HEK293 (cell line): ENCODE results near the gene GLTP.

Experiments used
- CTCF ChIA-PET: fragments of 350-600 bp; formaldehyde crosslinking; extraction: SDS; loops from one replicate; lab custom pipeline; 2021; ENCODE audit warnings: antibody characterized with exemption; lab: Yijun Ruan, JAX
- POLR2A ChIA-PET: fragments of 300-600 bp; formaldehyde crosslinking; extraction: SDS; loops from one replicate; lab custom pipeline; 2020; ENCODE audit warnings: antibody characterized with exemption, inconsistent platforms; lab: Yijun Ruan, JAX
- H3K27ac ChIP-seq: fragments of 200-500 bp; sonication (Bioruptor generic); 2 replicates; pipeline ENCODE4 v1.5.1; 2014; ENCODE audit warnings: low read depth, low read length, control low read depth, inconsistent platforms; ENCODE audit errors: extremely low read depth
- H3K36me3 ChIP-seq, 2 experiments: fragments of 200-500 bp in 1 of 2; sonication (Bioruptor generic) in 1 of 2; 1 replicate in 1 of 2; 2 replicates in 1 of 2; pipeline ENCODE4 v1.5.1; 2014 to 2017; ENCODE audit warnings: inconsistent platforms in 2 of 2, low read length in 2 of 2; ENCODE audit not compliant: control insufficient read depth in 2 of 2, insufficient read depth in 1 of 2
- H3K4me1 ChIP-seq: fragments of 200-500 bp; sonication (Bioruptor generic); 2 replicates; pipeline ENCODE4 v1.5.1; 2014; ENCODE audit warnings: mild to moderate bottlenecking, low read length, inconsistent platforms; ENCODE audit not compliant: control insufficient read depth, insufficient read depth
- H3K4me3 ChIP-seq: 2 replicates; pipeline ENCODE4 v1.5.1; 2011; ENCODE audit warnings: low read depth, mild to moderate bottlenecking, control low read depth, low read length, moderate library complexity
- H3K9me3 ChIP-seq: fragments of 200-500 bp; sonication (Bioruptor generic); 2 replicates; pipeline ENCODE4 v1.5.1; 2014; ENCODE audit warnings: low read depth, low read length, inconsistent platforms; ENCODE audit not compliant: control insufficient read depth, insufficient read depth
- GLIS2 ChIP-seq: fragments of 450-650 bp; formaldehyde crosslinking; IDR thresholded peaks from 2 replicates; pipeline ENCODE4 v1.5.1; 2016; ENCODE audit warnings: missing biosample characterization, missing genetic modification characterization
- KLF1 ChIP-seq: fragments of 450-650 bp; formaldehyde crosslinking; IDR thresholded peaks from 2 replicates; pipeline ENCODE4 v1.5.1; 2016; ENCODE audit warnings: missing biosample characterization, missing genetic modification characterization
- KLF8 ChIP-seq: fragments of 450-650 bp; formaldehyde crosslinking; IDR thresholded peaks from 2 replicates; pipeline ENCODE4 v1.5.1; 2016; ENCODE audit warnings: missing biosample characterization, missing genetic modification characterization
- RBAK ChIP-seq: fragments of 450-650 bp; formaldehyde crosslinking; IDR thresholded peaks from 2 replicates; pipeline ENCODE4 v1.5.1; 2016; ENCODE audit warnings: missing biosample characterization, missing genetic modification characterization
- SALL2 ChIP-seq: fragments of 450-650 bp; formaldehyde crosslinking; IDR thresholded peaks from 2 replicates; pipeline ENCODE4 v1.5.0; 2017; ENCODE audit warnings: missing biosample characterization, mild to moderate bottlenecking, missing genetic modification characterization, borderline replicate concordance
- SCRT2 ChIP-seq: fragments of 450-650 bp; formaldehyde crosslinking; IDR thresholded peaks from 2 replicates; pipeline ENCODE4 v1.5.1; 2016; ENCODE audit warnings: missing biosample characterization, missing genetic modification characterization
- SP2 ChIP-seq: fragments of 450-650 bp; formaldehyde crosslinking; IDR thresholded peaks from 2 replicates; pipeline ENCODE4 v1.5.1; 2016; ENCODE audit warnings: missing biosample characterization, missing genetic modification characterization
- TRIM28 ChIP-seq: IDR thresholded peaks from 2 replicates; pipeline ENCODE4 v1.6.1; 2011; ENCODE audit warnings: low read length, control low read depth, borderline replicate concordance
- ZBTB17 ChIP-seq: fragments of 450-650 bp; formaldehyde crosslinking; IDR thresholded peaks from 2 replicates; pipeline ENCODE4 v1.5.1; 2016; ENCODE audit warnings: missing biosample characterization, missing genetic modification characterization
- ZBTB20 ChIP-seq: fragments of 450-650 bp; formaldehyde crosslinking; IDR thresholded peaks from 2 replicates; pipeline ENCODE4 v1.5.1; 2016; ENCODE audit warnings: missing biosample characterization, missing genetic modification characterization
- ZBTB7A ChIP-seq: fragments of 450-650 bp; formaldehyde crosslinking; IDR thresholded peaks from 2 replicates; pipeline ENCODE4 v1.5.1; 2016; ENCODE audit warnings: low read depth, missing biosample characterization, missing genetic modification characterization
- ZNF175 ChIP-seq: fragments of 450-650 bp; formaldehyde crosslinking; IDR thresholded peaks from 2 replicates; pipeline ENCODE4 v1.5.1; 2016; ENCODE audit warnings: missing biosample characterization, missing genetic modification characterization
- ZNF19 ChIP-seq: fragments of 450-650 bp; formaldehyde crosslinking; IDR thresholded peaks from 2 replicates; pipeline ENCODE4; 2016; ENCODE audit warnings: missing biosample characterization, missing genetic modification characterization, low read depth
- ZNF202 ChIP-seq: fragments of 450-650 bp; formaldehyde crosslinking; IDR thresholded peaks from 2 replicates; pipeline ENCODE4 v1.5.1; 2016; ENCODE audit warnings: missing biosample characterization, missing genetic modification characterization, borderline replicate concordance
- ZNF214 ChIP-seq: fragments of 450-650 bp; formaldehyde crosslinking; IDR thresholded peaks from 2 replicates; pipeline ENCODE4 v1.5.1; 2017; ENCODE audit warnings: missing biosample characterization, mild to moderate bottlenecking, missing genetic modification characterization, borderline replicate concordance
- ZNF24 ChIP-seq: fragments of 450-650 bp; formaldehyde crosslinking; IDR thresholded peaks from 2 replicates; pipeline ENCODE4 v1.5.1; 2016; ENCODE audit warnings: missing biosample characterization, missing genetic modification characterization
- ZNF341 ChIP-seq: fragments of 450-650 bp; formaldehyde crosslinking; IDR thresholded peaks from 2 replicates; pipeline ENCODE4; 2016; ENCODE audit warnings: low read depth, missing biosample characterization, missing genetic modification characterization
- ZNF354C ChIP-seq: fragments of 450-650 bp; formaldehyde crosslinking; IDR thresholded peaks from 2 replicates; pipeline ENCODE4 v1.5.1; 2016; ENCODE audit warnings: missing biosample characterization, missing genetic modification characterization, low read depth, borderline replicate concordance
- ZNF473 ChIP-seq: fragments of 450-650 bp; formaldehyde crosslinking; IDR thresholded peaks from 2 replicates; pipeline ENCODE4 v1.5.1; 2017; ENCODE audit warnings: missing biosample characterization, missing genetic modification characterization
- ZNF623 ChIP-seq: fragments of 450-650 bp; formaldehyde crosslinking; IDR thresholded peaks from 2 replicates; pipeline ENCODE4 v1.5.1; 2016; ENCODE audit warnings: missing biosample characterization, missing genetic modification characterization
- ZNF626 ChIP-seq: fragments of 450-650 bp; sonication (Bioruptor Pico); formaldehyde crosslinking; IDR thresholded peaks from 2 replicates; pipeline ENCODE4 v1.5.1; 2018; ENCODE audit warnings: missing biosample characterization, missing genetic modification characterization, inconsistent platforms
- ZNF830 ChIP-seq: fragments of 450-650 bp; IDR thresholded peaks from 2 replicates; pipeline ENCODE4 v1.5.0; 2018; ENCODE audit warnings: missing biosample characterization, missing genetic modification characterization, low read depth, mild to moderate bottlenecking, moderate library complexity
- ZNF843 ChIP-seq: fragments of 450-650 bp; formaldehyde crosslinking; IDR thresholded peaks from 2 replicates; pipeline ENCODE4 v1.5.1; 2016; ENCODE audit warnings: missing biosample characterization, missing genetic modification characterization
- TF ChIP-seq, protein P1 (sequence below): fragments of 450-650 bp; formaldehyde crosslinking; IDR thresholded peaks from 2 replicates; pipeline ENCODE4 v1.5.1; 2017; ENCODE audit warnings: missing biosample characterization, missing genetic modification characterization
- TF ChIP-seq, protein P2 (sequence below): fragments of 450-650 bp; formaldehyde crosslinking; IDR thresholded peaks from 2 replicates; pipeline ENCODE4 v1.5.1; 2016; ENCODE audit warnings: missing biosample characterization, missing genetic modification characterization
- TF ChIP-seq, protein P3 (sequence below): fragments of 450-650 bp; formaldehyde crosslinking; IDR thresholded peaks from 2 replicates; pipeline ENCODE4 v1.5.1; 2016; ENCODE audit warnings: missing biosample characterization, missing genetic modification characterization

GLTP gene

DNA sequence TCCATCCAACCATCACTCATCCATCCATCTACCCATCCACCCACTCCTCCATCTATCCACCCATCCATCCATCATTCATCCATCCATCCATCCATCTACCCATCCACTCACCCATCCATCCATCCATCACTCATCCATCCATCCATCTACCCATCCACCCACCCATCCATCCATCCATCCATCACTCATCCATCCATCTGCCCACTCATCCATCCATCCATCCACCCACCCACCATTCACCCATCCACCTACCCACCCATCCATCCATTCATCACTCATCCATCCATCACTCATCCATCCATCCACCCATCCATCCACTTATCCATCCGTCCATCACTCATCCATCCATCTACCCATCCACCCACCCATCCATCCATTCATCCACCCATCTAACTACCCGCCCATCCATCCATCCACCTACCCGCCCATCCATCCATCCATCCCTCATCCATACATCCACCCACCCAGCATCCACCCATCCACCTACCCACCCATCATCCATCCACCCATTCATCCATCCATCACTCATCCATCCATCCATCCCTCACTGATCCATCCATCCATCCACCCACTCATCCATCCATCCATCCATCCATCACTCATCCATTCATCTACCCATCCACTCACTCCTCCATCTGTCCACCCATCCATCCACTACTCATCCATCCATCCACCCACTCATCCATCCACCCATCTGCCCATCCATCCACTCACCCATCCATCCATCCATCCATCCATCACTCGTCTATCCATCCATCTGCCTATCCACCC lies 71.3 kb downstream of the GLTP start (continued):
- TF ChIP-seq KLF8 (tag by site-specific recombination) (no peak), ZBTB17 (peak; percentile 100), SP2 (tag by site-specific recombination) (peak; percentile 15; the same call in 1 of the 2 replicates), ZNF341 (no peak), ZNF354C (tag by site-specific recombination) (no peak), KLF1 (tag by site-specific recombination) (0 out of 2 replicates have a peak, but pooled peaks have one; percentile 9)
- TF ChIP-seq, all 188 proteins: peak for 10

DNA sequence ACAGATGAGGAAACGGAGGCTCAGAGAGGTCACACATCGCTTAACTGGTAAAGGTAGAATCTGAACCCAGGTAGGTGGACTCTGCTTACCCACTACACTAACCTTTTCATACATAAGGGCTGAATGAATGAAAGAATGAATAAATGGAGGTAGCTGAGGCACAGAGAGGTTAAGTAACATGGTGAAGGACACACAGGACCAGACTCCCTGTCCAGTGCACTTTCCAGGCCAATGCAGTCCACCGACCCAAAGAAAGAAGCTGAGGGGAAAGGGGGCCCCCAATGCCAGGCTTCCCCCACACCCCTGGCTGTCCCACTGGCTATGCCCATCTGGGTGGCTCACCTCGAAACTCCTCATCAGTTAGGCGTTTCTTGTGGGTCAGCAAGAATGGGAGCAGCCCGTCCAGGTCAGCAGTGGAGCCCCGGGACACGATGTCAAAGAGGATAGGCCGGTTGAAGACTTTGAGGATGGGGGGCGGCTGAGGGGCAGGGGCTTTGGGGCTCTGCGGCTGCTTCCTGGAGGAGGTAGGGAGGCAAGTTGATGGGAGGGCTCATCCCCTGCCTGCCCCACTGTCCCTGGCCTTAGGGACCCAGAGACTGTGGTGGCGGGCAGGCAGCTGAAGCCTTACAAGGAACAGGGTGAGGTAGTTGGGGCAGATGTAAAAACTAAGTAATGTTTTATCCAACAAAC lies 72.2 kb downstream of the GLTP start:
- H3K27ac ChIP-seq: no peak overlapping the region
- POLR2A ChIA-PET: interaction anchor here (1.0 kb wide), 1 partner anchor 13 kb away, joined by 3 read pairs; no protein-coding TSS in a partner anchor
- TF ChIP-seq, protein P1, sequence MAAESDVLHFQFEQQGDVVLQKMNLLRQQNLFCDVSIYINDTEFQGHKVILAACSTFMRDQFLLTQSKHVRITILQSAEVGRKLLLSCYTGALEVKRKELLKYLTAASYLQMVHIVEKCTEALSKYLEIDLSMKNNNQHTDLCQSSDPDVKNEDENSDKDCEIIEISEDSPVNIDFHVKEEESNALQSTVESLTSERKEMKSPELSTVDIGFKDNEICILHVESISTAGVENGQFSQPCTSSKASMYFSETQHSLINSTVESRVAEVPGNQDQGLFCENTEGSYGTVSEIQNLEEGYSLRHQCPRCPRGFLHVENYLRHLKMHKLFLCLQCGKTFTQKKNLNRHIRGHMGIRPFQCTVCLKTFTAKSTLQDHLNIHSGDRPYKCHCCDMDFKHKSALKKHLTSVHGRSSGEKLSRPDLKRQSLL: no peak
- TF ChIP-seq ZNF175 (tag by site-specific recombination) (no peak), ZNF623 (tag by site-specific recombination) (no peak), ZNF19 (tag by site-specific recombination) (no peak), ZNF626 (tag by site-specific recombination) (no peak), ZBTB7A (no peak), TRIM28 (no peak), GLIS2 (no peak), ZNF24 (tag by site-specific recombination) (no peak), ZNF473 (tag by site-specific recombination) (no peak), ZNF830 (tag by site-specific recombination) (no peak)
- H3K4me1 ChIP-seq: no peaks in the 10 kb centered on the region
- H3K36me3 ChIP-seq: no peaks in the 10 kb centered on the region
- CTCF ChIA-PET: interaction anchor here (0.6 to 5.0 kb wide), 2 partner anchors 36 to 141 kb away, joined by 5 to 131 read pairs; no protein-coding TSS in a partner anchor
- no peak overlapping the region for H3K4me3 ChIP-seq
- H3K9me3 ChIP-seq: no peaks in the 10 kb centered on the region

DNA sequence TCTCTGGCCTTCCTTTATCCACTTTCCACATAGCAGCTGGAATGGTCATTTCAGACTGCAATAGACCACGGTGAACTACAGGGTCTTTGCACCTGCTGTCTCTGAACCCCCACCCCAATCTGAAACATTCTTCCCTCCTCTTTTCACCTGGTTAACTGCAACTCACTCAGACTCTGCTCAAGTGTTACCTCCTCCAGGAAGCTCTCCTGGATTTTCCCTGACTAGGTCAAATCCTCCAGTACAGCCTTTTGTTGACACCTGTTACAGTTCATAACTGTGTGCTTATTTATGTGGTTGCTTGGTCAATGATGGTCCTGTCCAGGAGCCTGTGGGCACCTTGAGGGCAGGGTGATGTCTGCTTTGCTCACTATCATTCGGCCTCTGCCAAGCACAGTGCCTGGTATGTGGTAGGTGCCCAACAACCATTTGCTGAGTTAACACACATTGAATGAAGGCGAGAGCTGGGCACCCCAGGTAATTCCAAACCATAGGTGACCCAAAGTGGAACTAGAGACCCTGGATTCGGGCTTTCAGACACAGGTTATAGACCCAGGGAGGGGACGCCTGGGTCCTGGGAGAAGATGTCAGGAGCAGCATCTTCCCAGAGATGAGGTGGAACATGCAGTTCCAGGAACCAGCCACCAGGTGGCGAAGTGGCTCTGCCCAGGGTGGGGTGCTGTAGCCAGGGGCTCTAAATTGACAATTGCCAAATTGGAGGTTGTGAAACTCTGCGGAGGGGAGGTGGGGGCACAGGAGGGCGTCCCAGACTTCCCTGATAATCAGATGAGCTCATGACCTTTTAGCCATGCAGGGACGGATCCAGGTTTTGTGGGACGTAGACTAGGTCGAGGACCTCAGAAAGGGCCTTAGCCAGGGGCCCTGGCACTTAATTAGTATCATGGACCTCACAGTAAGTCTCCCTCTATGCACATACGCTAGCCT lies 75.2 kb downstream of the GLTP start:
- Histone ChIP-seq H3K4me1 (no peaks in the 10 kb centered on the region), H3K4me3 (no peak overlapping the region), H3K9me3 (no peaks in the 10 kb centered on the region), H3K27ac (no peak overlapping the region), H3K36me3 (no peaks in the 10 kb centered on the region)
- ChIA-PET POLR2A (no interaction called here), CTCF (interaction anchor here (0.5 to 5.0 kb wide), 41 partner anchors 9 to 654 kb away, joined by 3 to 131 read pairs (median 5); partner anchors contain the start of genes MVK and TRPV4)
- TF ChIP-seq, protein P2, sequence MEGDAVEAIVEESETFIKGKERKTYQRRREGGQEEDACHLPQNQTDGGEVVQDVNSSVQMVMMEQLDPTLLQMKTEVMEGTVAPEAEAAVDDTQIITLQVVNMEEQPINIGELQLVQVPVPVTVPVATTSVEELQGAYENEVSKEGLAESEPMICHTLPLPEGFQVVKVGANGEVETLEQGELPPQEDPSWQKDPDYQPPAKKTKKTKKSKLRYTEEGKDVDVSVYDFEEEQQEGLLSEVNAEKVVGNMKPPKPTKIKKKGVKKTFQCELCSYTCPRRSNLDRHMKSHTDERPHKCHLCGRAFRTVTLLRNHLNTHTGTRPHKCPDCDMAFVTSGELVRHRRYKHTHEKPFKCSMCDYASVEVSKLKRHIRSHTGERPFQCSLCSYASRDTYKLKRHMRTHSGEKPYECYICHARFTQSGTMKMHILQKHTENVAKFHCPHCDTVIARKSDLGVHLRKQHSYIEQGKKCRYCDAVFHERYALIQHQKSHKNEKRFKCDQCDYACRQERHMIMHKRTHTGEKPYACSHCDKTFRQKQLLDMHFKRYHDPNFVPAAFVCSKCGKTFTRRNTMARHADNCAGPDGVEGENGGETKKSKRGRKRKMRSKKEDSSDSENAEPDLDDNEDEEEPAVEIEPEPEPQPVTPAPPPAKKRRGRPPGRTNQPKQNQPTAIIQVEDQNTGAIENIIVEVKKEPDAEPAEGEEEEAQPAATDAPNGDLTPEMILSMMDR (tag by site-specific recombination): peak; percentile 75
- TF ChIP-seq, protein P3, sequence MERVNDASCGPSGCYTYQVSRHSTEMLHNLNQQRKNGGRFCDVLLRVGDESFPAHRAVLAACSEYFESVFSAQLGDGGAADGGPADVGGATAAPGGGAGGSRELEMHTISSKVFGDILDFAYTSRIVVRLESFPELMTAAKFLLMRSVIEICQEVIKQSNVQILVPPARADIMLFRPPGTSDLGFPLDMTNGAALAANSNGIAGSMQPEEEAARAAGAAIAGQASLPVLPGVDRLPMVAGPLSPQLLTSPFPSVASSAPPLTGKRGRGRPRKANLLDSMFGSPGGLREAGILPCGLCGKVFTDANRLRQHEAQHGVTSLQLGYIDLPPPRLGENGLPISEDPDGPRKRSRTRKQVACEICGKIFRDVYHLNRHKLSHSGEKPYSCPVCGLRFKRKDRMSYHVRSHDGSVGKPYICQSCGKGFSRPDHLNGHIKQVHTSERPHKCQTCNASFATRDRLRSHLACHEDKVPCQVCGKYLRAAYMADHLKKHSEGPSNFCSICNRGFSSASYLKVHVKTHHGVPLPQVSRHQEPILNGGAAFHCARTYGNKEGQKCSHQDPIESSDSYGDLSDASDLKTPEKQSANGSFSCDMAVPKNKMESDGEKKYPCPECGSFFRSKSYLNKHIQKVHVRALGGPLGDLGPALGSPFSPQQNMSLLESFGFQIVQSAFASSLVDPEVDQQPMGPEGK: peak; percentile 54; the same call in 1 of the 2 replicates
- no peak for TF ChIP-seq ZBTB20 (tag by site-specific recombination)
- peak; percentile 44; the same call in 1 of the 2 replicates for TF ChIP-seq SCRT2 (tag by site-specific recombination)
- no peak for TF ChIP-seq ZNF202 (tag by site-specific recombination)
- no peak for TF ChIP-seq RBAK (tag by site-specific recombination)
- TF ChIP-seq ZNF843: no peak
- no peak for TF ChIP-seq ZBTB17
- TF ChIP-seq ZNF214 (tag by site-specific recombination): no peak
- TF ChIP-seq SALL2 (tag by site-specific recombination): no peak
